PC-9 (cell line): ENCODE measurements around the gene TMEM273. TPM values are rescaled to one million over a fixed set of nuclear protein-coding genes. Genes with fewer than 3 reads are reported as not detected.
A peak's percentile ranks its signal among the peaks of the same experiment; 100 is the strongest.

Experiments
- BruUV-seq: library from RNA; stranded (reverse); fragments of 400-500 nt; replicated peaks from 2 replicates; lab custom pipeline; 2021; lab: Mats Ljungman, UMichigan
- CTCF ChIA-PET: fragments of 300-600 bp; sonication (Branson Sonifier 250); formaldehyde crosslinking; loops from one replicate; lab custom pipeline; 2022; ENCODE audit warnings: antibody characterized with exemption; lab: Charles Lee
- POLR2A ChIA-PET: fragments of 300-600 bp; sonication (Branson Sonifier 250); formaldehyde crosslinking; loops from one replicate; lab custom pipeline; 2022; ENCODE audit warnings: antibody characterized with exemption; ENCODE audit not compliant: unreplicated experiment; lab: Charles Lee
- DNase-seq, 2 experiments: peaks; one replicate each; pipeline versions ENCODE4 v3.0.0 to v3.0.0-alpha.2; 2015 to 2022; ENCODE audit warnings: mixed read lengths in 1 of 2
- H2AFZ ChIP-seq: fragments of 200-600 bp; sonication (generic); 2 replicates; pipeline ENCODE4 v1.8.1; 2017; ENCODE audit warnings: antibody characterized with exemption
- H3F3A ChIP-seq: fragments of 200-600 bp; sonication (generic); 2 replicates; pipeline ENCODE4 v1.8.1; 2017; ENCODE audit warnings: antibody characterized with exemption, mild to moderate bottlenecking, low read depth; ENCODE audit not compliant: insufficient read depth
- H3K27ac ChIP-seq: fragments of 200-600 bp; sonication (generic); 2 replicates; pipeline ENCODE4 v1.6.1; 2016; ENCODE audit warnings: mixed run types
- H3K27me3 ChIP-seq: fragments of 200-600 bp; sonication (generic); 2 replicates; pipeline ENCODE4 v1.6.1; 2016; ENCODE audit warnings: low read depth, mixed run types; ENCODE audit not compliant: insufficient read depth
- H3K36me3 ChIP-seq: fragments of 200-600 bp; sonication (generic); 2 replicates; pipeline ENCODE4 v1.6.1; 2016; ENCODE audit warnings: low read depth, mixed run types
- H3K4me1 ChIP-seq: fragments of 200-600 bp; sonication (generic); replicated peaks from 2 replicates; pipeline ENCODE4 v1.6.1; 2016; ENCODE audit warnings: mixed run types; ENCODE audit not compliant: insufficient read depth
- H3K4me2 ChIP-seq: fragments of 200-600 bp; sonication (generic); 2 replicates; pipeline ENCODE4 v1.6.1; 2017; ENCODE audit warnings: mixed run types
- H3K4me3 ChIP-seq: fragments of 200-600 bp; sonication (generic); 2 replicates; pipeline ENCODE4 v1.6.1; 2016; ENCODE audit warnings: mixed run types
- H3K79me2 ChIP-seq: fragments of 200-600 bp; sonication (generic); 2 replicates; pipeline ENCODE4 v1.6.1; 2017; ENCODE audit warnings: low read depth, mixed run types
- H3K9me2 ChIP-seq: fragments of 200-600 bp; sonication (generic); 2 replicates; pipeline ENCODE4 v1.8.1; 2017; ENCODE audit warnings: mild to moderate bottlenecking; ENCODE audit not compliant: insufficient read depth
- H3K9me3 ChIP-seq: fragments of 200-600 bp; sonication (generic); 2 replicates; pipeline ENCODE4 v1.8.1; 2016; ENCODE audit warnings: low read depth; ENCODE audit not compliant: insufficient read depth
- H4K20me1 ChIP-seq: fragments of 200-600 bp; sonication (generic); 2 replicates; pipeline ENCODE4 v1.8.1; 2017; ENCODE audit not compliant: insufficient read depth
- EZH2 ChIP-seq: fragments of 200-600 bp; sonication (generic); IDR thresholded peaks from 2 replicates; pipeline ENCODE4 v1.8.0; 2017; ENCODE audit warnings: antibody characterized with exemption, low read depth
- intact Hi-C: fragments of 100-400 bp; cut with micrococcal nuclease; formaldehyde crosslinking; loops from one replicate; pipeline ENCODE4 v1.10.0; 2022; ENCODE audit not compliant: unreplicated experiment
- total RNA-seq: library from RNA; stranded (reverse); gene quantifications from 2 replicates; pipeline ENCODE4 v1.2.3, GENCODE V29; 2021
- TF ChIP-seq, protein P1 (sequence below): fragments of 200-600 bp; sonication (generic); conservative IDR thresholded peaks from 2 replicates; pipeline ENCODE4 v1.6.1; 2017; ENCODE audit warnings: mixed run types, antibody characterized with exemption, mild to moderate bottlenecking, moderate library complexity

TMEM273 gene
- total RNA-seq, 1 experiment from 2014 or later = 0.26 TPM

DNA sequence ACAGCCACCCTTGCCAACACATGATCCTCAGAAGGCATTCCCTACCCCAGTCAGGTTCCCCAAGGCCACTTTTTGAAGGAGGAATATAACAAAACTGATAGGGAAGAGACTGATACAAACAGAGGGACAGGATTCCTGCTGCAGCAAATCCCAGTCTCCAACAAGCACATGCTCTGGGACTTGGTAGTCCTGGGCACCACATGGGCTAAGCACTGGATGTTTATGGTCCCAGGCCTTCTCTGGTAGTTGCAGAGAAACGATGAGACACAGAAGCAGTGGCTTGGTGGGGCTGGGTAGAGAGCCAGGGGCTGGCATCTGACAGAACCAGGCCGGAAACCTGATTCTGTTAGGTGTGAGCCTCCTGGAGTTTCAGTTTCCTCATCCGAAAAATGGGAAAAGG lies 76.1 kb downstream of the TMEM273 start:
- Histone ChIP-seq H3K79me2 (no peaks in the 10 kb centered on the region), H3K36me3 (no peaks in the 10 kb centered on the region), H3K27me3 (peaks cover 53% of the 10 kb centered on the region), H3K27ac (no peak overlapping the region), H4K20me1 (no peaks in the 10 kb centered on the region), H3K4me3 (no peak overlapping the region), H3K4me2 (no peak overlapping the region), H3K9me2 (no peaks in the 10 kb centered on the region), H2AFZ (no peak overlapping the region), H3F3A (no peaks in the 10 kb centered on the region), H3K4me1 (no peaks in the 10 kb centered on the region), H3K9me3 (no peaks in the 10 kb centered on the region)
- TF ChIP-seq, protein P1, sequence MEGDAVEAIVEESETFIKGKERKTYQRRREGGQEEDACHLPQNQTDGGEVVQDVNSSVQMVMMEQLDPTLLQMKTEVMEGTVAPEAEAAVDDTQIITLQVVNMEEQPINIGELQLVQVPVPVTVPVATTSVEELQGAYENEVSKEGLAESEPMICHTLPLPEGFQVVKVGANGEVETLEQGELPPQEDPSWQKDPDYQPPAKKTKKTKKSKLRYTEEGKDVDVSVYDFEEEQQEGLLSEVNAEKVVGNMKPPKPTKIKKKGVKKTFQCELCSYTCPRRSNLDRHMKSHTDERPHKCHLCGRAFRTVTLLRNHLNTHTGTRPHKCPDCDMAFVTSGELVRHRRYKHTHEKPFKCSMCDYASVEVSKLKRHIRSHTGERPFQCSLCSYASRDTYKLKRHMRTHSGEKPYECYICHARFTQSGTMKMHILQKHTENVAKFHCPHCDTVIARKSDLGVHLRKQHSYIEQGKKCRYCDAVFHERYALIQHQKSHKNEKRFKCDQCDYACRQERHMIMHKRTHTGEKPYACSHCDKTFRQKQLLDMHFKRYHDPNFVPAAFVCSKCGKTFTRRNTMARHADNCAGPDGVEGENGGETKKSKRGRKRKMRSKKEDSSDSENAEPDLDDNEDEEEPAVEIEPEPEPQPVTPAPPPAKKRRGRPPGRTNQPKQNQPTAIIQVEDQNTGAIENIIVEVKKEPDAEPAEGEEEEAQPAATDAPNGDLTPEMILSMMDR = no peak
- no peak for TF ChIP-seq EZH2
- DNase-seq = peak in 1 of 2 experiments; percentile 16
- CTCF ChIA-PET = no interaction called here
- no TSS peak for BruUV-seq
- POLR2A ChIA-PET = no interaction called here
- intact Hi-C loops = no loop called here

DNA sequence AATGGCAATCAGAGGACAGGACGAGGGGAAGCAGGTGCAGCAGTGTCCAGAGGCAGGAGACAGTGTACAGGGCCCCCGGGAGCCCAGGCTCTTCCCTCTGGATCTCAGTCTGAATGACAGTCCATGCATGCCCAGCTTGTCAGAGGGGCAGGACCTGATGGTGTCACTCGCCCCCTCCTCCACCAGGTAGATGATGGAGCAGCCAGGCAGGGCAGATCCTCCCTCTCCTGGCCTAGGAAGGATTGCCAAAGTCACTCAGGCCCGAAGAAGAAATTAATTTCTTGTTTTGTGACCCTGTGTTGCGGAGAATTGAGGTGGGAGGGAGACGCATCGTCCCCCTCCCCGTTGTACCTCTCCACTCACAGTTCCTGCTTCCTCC lies 76.9 kb downstream of the TMEM273 start:
- no TSS peak for BruUV-seq
- no peak for DNase-seq
- Histone ChIP-seq H3K9me2 (no peaks in the 10 kb centered on the region), H3K4me1 (no peaks in the 10 kb centered on the region), H3K27ac (no peak overlapping the region), H3K79me2 (no peaks in the 10 kb centered on the region), H3K4me2 (no peak overlapping the region), H3K27me3 (peaks cover 53% of the 10 kb centered on the region), H3K36me3 (no peaks in the 10 kb centered on the region), H3K9me3 (no peaks in the 10 kb centered on the region), H2AFZ (no peak overlapping the region), H4K20me1 (no peaks in the 10 kb centered on the region), H3K4me3 (no peak overlapping the region), H3F3A (no peaks in the 10 kb centered on the region)
- TF ChIP-seq, protein P1 = no peak
- TF ChIP-seq EZH2 = no peak
- ChIA-PET POLR2A (no interaction called here), CTCF (no interaction called here)
- intact Hi-C loops = no loop called here

DNA sequence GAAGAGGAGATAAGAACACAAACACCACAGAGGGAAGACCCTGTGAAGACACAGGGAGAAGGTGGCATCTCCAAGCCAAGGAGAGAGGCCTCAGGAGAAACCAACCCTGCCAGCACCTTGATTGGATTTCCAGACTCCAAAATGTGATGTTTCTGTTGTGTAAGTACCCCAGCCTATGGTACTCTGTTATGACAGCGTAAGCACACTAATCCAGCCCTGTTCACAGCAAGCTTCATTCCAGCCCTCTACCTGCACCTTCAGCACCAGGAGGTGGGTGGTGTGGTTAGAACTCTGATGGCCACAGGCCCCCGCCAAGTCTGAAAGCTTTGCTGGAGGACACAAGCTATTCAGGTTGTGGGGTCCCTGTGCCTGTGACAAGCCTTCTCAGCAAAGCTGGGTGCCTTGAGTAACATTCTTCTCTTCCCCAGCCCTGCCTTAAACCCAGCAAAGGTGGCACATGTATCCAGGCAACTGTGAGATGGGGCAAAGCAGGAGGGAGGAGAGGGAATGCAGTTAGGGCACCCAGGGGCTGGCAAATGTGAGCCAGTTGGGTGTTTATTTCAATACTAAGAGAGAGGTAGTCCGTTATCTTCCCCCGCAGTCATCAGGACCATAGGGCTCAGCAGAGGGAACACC lies 77.4 kb downstream of the TMEM273 start:
- intact Hi-C loops = no loop called here
- BruUV-seq = no TSS peak

More for the DNA sequence above, 77.4 kb downstream of the TMEM273 start:
- ChIA-PET POLR2A (no interaction called here), CTCF (no interaction called here)
- Histone ChIP-seq H3K27me3 (peaks cover 53% of the 10 kb centered on the region), H3K79me2 (no peaks in the 10 kb centered on the region), H3K4me1 (no peaks in the 10 kb centered on the region), H4K20me1 (no peaks in the 10 kb centered on the region), H3F3A (no peaks in the 10 kb centered on the region), H3K36me3 (no peaks in the 10 kb centered on the region), H3K9me2 (no peaks in the 10 kb centered on the region), H3K4me3 (no peak overlapping the region), H2AFZ (no peak overlapping the region), H3K9me3 (no peaks in the 10 kb centered on the region), H3K4me2 (no peak overlapping the region), H3K27ac (no peak overlapping the region)
- DNase-seq = no peak
- TF ChIP-seq, protein P1 = no peak
- no peak for TF ChIP-seq EZH2
